Measurements from ENCODE around the gene HDAC4.

Gene HDAC4

DNA sequence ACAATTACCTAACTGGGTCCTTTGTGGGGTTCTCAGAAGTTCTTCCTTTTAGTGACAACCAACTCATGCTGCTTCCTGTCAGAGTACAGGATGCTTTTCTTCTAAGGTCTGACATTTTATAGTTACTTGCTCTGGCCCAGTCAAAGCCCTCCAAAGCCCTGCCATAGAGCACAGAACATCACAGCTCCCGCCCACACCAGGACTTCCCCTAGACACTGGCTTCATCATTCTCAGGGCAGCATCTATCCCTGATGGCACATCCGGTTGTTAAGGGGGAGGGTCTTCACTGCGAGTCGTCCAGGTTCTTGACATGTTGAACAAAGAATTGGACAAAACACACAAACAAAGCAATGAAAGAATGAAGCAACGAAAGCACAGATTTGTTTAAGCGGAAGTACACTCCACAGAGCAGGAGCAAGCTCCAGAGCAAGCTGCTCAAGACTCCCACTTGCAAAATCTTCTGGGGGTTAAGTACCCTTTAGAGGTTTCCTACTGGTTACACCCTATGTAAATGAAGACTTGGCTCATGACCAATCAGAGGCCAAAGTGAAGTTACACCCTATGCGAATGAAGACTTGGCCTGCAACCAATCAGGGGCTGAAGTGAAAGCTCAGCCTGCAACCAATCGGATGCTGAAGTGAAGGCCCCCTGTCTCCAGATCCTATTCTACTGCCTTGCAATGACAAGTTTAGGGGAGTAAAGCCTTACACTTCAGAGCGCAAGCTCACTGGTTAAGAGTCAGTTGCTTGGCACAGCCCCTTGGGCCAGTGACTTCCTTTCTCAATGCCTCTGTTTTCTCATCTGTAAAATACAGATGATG is 79.0 kb downstream of the HDAC4 start:
- DNase-seq, result no peak

- no peak for DNase-seq
Measured at GRCh38 chr2:239318790-239319661, 81.8 kb downstream of the HDAC4 start.

DNA sequence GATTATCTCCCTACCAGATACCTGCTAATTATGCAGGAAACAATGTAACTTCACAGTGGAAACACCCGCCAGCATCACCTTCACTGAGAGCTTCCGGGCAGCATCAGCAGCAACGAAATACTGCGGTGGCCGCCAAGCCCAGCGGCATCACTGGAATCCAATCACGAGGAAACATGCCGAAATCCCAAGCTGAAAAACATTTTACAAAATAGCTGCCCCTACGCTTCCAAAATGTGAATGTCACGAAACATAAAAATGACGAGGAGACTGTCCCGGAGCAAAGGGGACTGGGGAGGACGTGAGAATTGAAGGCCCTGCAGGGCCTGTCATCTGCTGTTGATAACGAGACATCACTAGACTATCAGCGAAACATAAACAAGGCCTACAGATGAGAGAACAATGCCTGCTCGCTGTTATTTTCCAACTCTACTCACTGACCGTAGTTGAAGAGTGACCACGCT is 82.6 kb downstream of the HDAC4 start:
- DNase-seq, result no peak

DNA sequence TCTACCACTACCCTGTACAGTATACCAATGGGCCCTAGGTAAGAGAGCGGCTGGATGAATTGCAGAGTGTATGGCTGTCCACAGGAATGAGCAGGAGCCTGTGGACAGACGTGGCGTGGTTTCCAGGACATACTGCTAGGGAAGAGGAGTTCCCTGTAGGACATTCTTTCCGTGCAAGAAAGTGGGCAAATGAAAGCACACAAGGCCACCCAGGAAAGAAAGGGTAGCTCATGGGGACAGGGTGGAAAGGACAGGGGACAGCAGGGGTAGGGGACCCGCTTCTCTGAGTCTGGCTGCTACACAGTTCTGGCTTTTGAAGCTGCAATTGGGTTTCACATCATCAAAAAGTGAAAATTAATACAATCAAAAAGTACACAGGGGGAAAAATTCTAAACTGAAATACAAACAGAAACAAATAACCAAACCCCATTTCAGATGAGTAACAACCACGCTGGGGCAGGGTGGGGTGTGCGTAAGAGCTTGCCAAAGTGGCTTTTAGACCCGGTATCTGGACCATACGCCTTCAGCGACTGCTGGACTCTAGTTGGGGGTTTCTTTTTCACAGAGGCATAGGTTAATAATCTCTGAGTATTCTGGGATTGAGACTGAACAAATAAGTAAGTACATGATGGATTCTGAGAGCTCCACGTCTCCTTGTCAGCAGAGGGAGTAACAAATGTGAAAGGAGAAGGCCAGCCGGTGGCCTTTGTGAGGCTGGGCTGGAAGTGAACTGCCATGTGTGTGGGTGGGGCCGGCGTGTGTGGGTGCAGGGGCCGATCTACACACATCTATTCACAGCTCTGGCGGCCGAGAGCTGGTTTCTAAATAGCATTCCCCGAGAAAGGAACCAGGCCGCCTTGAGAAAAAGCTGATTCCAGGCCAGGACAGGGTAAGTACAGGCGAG is 84.0 kb downstream of the HDAC4 start:
- no peak for DNase-seq

GRCh38 chr2:239315308-239315707 is 85.5 kb downstream of the HDAC4 start:
- DNase-seq, result no peak

- no peak for DNase-seq
Measured at GRCh38 chr2:239313776-239314175, 87.0 kb downstream of the HDAC4 start.

DNA sequence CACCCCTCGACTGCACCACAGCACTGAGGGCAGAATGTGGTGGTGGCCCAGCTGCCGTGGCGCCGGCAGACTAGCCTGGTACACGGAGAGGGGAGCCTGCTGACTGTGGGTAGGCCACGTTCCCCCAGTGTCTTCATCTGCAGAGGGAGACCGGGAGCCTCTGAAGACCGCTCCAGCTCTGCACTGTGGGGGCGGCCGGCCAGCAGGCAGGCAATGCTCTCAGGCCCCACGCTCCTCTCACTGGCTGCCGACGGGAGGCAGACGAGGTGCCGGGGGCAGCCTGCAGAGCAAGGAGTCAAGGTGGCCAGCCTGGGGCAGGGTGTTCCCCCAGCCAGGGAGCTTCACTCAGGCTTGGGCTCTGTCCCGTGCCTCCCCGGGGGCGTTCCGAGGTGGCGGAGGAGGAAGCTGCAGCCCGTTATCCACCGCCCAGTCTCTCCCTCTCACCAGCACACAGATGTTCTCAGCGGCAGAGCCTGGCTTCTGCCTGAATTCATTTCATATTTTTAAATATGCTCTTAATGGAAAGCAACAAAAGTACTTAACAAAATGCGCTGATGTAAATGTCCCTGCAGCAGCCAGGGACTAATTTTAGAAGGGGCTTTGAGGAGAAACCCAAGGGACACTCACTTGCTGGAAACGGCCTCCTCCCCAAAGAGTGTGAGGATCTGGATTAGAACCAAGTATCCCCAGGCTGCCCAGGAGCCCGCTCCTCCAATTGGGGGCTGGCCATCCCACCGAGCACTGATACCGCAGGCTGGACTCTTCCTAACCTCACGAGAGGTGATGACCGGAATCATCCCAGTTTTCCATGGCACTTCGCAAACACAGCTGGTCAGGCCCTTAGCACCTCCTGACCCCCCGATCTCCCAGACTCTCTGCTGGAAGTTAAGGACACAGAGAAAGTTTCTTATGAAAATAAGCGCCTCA is 87.8 kb downstream of the HDAC4 start:
- no peak for DNase-seq

DNA sequence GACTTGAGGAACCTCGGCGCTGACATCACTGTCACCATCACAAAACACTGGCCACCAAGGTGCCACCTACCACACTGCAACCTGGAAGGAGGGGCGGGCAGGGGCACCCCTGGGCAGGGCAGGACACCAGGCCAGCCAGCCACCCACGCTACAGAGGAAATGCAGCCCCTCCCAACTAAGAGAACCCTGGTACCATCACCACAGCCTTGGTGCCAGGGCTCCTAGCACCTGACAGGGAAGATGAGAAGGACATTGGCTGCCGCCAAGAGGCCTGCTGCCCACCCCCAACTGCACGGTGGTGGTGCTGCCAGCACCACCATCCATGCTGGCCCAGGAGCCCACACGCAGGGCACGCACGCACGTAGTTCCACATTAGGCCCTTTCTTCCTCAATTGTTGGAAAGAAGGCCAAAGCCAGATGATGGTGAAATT is 88.7 kb downstream of the HDAC4 start:
- no peak for DNase-seq

DNA sequence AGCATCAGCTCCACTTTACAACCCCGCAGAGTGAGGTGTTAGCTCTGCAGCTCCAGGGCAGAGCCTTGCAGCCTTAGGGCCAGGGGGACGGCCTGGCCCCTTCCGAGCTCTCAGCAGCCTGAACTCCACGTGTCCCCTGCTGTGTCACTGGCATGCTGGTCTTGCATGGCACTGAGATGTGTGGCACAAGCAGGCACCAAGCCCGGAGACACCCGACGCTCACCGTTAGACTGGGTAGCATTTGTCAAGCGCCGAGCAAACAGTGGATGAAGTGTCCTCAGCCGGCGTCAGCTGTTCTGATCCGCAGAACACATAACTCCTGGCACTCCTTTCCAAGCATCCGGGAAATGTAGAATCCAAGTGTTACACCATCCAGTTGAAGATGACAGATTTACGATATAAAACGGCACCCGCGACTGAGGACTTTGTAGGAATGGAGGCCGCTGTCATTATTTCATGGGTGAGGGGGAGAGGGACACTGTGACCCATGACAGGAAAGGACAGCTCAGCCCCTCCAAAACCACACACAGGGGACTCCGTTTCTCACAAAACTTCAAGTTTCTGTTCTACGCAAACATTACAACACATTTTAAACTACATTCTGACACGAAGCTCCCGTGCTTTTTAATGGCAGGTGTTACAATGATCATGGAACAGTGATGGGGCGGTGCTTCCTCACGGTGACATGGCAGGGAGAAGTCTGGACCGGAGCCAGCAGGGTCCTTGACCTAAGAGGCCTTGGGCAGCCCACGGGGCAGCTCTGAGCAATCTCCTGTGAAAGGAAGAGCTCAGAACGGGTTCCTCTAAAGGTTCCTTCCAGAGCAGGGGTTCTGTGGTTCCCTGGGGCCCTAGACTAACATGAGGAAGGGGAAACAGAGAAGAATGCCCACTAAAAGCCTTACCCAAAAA is 89.4 kb downstream of the HDAC4 start:
- no peak for DNase-seq

DNA sequence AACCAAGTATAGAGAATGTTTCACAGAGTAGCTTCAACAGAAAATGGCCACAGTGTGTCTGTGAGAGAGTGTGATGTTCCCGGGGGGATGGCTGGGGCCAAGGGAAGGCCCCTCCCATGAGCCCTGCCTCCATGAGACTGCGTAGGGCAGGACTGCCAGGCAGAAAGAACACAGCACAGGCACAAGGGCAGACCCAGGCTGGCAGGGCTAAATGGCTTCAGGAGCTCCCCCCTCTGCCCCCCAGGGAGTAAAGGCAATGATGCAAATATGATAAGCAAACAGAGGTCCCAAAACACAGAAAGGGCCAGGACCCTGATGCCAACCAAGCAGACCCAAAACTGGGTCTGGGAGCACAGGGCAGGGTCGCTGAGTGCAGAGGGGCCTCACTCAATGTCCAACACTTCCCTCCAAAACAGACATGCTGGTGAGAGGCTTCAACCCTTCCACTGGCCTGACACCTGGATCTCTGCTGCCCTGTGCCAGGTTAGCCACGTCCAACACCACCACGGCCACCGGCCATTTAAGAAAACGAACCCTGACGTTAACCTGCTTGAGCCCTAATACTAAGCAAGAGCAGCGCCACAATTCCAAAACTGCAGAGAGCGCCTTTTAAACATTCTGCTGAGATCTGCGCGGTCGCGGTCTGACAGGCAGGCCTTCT is 90.3 kb downstream of the HDAC4 start:
- DNase-seq, result no peak

GRCh38 chr2:239309398-239310245 is 91.2 kb downstream of the HDAC4 start:
- no peak for DNase-seq

- DNase-seq, result no peak
Measured at GRCh38 chr2:239308661-239309397, 92.0 kb downstream of the HDAC4 start.

GRCh38 chr2:239307921-239308613 is 92.8 kb downstream of the HDAC4 start:
- no peak for DNase-seq

DNA sequence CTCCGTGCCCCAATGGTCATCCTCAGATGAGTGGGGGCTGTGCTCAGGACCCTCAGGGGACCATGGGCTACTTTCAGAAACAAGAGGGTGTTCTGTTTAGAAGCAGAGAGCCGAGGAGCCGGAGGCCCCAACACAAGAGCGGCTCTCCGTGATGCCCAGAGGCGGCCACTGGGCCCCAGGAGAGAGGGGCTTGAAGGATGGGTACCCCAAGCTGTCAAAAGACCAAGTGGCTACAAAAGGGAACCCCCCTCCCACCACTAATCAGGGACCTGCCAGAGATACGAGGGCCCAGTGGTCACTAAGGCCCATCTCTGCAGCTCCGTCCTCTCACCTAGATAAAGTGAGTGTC is 93.6 kb downstream of the HDAC4 start:
- DNase-seq, result no peak

GRCh38 chr2:239306274-239307220 is 94.3 kb downstream of the HDAC4 start:
- no peak for DNase-seq

- DNase-seq, result no peak
Measured at GRCh38 chr2:239305771-239306170, 95.0 kb downstream of the HDAC4 start.

DNA sequence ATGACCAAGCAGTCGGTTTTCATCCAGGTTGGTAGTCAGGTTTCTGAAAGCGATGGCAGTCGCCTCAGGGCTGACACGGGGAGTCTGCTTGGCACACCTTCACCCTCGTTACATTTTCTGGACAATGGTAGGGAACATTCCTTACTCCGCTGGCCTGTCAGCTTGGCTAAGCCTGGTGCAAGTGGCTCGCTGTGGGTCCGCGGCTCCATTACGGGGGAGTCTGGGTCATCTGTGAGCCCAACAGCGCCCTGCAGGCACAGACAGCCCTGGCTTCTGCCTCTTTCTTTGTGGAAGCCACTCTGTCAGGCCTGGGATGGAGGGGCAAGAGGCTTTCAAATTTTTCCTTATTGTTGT is 95.6 kb downstream of the HDAC4 start:
- DNase-seq, result no peak
